AG04449 (cell line): Measurements from ENCODE around the gene PAQR6.
"Not testable (repeated sequence)": the region's sequence is repeated elsewhere in the genome, so short reads cannot be mapped to it uniquely, and the experiment has no call there.

Experiments used
- CTCF ChIA-PET: fragments of 350-600 bp; formaldehyde crosslinking; extraction: SDS; loops from one replicate; lab custom pipeline; 2021; ENCODE audit warnings: antibody characterized with exemption; lab: Yijun Ruan, JAX
- POLR2A ChIA-PET: fragments of 400-600, 350-600 bp; formaldehyde crosslinking; extraction: SDS; loops from one replicate; lab custom pipeline; 2020; ENCODE audit warnings: antibody characterized with exemption, inconsistent platforms; lab: Yijun Ruan, JAX
- DNase-seq: peaks from one replicate; pipeline ENCODE4 v3.0.0-alpha.2; 2010; ENCODE audit warnings: low read depth, low spot score
- H3K4me3 ChIP-seq: 2 replicates; pipeline ENCODE4 v1.5.1; 2011; ENCODE audit warnings: low read depth, mild to moderate bottlenecking, control low read depth, low read length
- TF ChIP-seq, protein P1 (sequence below): IDR thresholded peaks from one replicate; pipeline ENCODE4 v1.5.1; 2011; ENCODE audit warnings: mild to moderate bottlenecking, moderate library complexity, low read length, control low read depth, inconsistent platforms; ENCODE audit not compliant: insufficient read depth; ENCODE audit errors: missing control alignments

Gene PAQR6

DNA sequence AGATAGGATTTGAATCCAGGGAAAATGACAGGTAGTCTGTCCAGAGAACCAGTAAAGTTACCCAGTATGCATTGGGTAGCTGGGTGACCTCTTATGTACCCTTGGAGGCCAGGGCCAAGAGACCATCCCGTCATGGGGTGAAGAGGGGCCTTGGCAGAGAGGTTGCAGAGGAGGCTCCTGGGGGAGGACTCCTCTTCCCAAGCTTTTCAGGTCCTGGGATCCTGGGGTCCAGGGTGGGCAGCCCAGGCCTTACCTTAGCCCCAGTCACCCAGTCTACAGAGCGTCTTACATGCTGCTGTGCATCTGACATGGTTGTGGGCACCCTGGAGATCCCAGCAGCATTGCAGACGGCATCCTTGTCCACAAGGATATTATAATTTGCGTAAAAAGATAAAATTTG, 21.1 kb downstream of the PAQR6 start:
- POLR2A ChIA-PET: no interaction called here

GRCh38 chr1:156226116-156226538, 21.7 kb downstream of the PAQR6 start:
- H3K4me3 ChIP-seq: no peak overlapping the region
- no peak for DNase-seq
- ChIA-PET POLR2A (no interaction called here), CTCF (interaction anchor here (0.9 to 14.6 kb wide), 28 partner anchors 8 to 222 kb away, joined by 3 to 340 read pairs (median 10); partner anchors contain the start of genes PMF1, SEMA4A, SLC25A44 and SMG5)
- TF ChIP-seq, protein P1, sequence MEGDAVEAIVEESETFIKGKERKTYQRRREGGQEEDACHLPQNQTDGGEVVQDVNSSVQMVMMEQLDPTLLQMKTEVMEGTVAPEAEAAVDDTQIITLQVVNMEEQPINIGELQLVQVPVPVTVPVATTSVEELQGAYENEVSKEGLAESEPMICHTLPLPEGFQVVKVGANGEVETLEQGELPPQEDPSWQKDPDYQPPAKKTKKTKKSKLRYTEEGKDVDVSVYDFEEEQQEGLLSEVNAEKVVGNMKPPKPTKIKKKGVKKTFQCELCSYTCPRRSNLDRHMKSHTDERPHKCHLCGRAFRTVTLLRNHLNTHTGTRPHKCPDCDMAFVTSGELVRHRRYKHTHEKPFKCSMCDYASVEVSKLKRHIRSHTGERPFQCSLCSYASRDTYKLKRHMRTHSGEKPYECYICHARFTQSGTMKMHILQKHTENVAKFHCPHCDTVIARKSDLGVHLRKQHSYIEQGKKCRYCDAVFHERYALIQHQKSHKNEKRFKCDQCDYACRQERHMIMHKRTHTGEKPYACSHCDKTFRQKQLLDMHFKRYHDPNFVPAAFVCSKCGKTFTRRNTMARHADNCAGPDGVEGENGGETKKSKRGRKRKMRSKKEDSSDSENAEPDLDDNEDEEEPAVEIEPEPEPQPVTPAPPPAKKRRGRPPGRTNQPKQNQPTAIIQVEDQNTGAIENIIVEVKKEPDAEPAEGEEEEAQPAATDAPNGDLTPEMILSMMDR: no peak

More for the DNA sequence above, 21.1 kb downstream of the PAQR6 start:
- TF ChIP-seq, protein P1: no peak
- CTCF ChIA-PET: interaction anchor here (0.9 to 14.6 kb wide), 15 partner anchors 9 to 222 kb away, joined by 3 to 340 read pairs (median 14); partner anchors contain the start of genes SEMA4A and TMEM79
- no peak for DNase-seq
- no peak overlapping the region for H3K4me3 ChIP-seq

DNA sequence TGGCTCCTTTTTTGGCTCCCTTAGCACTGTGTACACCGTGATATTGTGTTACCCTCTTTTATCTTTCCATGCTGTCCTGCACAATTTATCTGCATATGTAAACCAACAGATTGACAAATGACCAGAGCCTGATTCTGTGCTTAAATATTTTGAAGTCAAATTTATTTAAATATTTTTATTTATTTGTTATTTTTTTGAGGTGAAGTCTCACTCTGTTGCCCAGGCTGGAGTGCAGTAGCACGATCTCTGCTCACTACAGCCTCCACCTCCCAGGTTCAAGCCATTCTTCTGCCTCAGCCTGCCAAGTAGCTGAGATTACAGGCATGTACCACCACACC, 22.2 kb downstream of the PAQR6 start:
- ChIA-PET CTCF (interaction anchor here (0.6 to 14.6 kb wide), 41 partner anchors 8 to 221 kb away, joined by 3 to 340 read pairs (median 7); partner anchors contain the start of genes BGLAP, PMF1, SEMA4A and SLC25A44), POLR2A (interaction anchor here (1.0 kb wide), 1 partner anchor 74 kb away, joined by 4 read pairs; no protein-coding TSS in a partner anchor)
- TF ChIP-seq, protein P1: no peak
- DNase-seq: no peak
- no peak overlapping the region for H3K4me3 ChIP-seq

DNA sequence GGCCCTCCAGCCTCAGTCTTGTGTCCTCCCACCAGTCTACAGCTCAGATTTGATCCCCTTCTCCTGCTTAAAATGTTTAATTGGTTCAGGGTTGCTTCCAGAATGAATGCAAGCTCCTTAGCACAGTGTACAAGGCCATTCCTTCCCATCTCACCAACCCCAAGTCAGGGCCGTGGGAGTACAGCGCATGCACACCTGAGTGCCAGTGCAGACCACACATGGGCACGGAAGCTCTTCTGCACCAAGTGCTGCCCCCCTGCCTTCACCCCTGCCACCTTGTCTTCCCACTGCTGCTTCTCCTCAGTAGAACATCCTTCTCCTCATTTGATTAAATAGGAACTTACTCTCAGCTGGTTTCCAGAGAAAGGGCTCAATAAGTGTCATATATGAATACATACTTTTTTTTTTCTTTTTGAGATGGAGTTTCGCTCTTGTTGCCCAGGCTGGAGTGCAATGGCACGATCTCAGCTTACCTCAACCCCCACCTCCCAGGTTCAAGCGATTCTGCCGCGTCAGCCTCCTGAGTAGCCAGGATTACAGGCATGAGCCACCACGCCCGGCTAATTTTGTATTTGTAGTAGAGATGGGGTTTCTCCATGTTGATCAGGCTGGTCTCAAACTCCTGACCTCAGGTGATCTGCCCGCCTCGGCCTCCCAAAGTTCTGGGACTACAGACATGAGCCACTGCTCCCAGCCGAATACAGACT, 25.7 kb downstream of the PAQR6 start:
- TF ChIP-seq, protein P1: no peak
- CTCF ChIA-PET: interaction anchor here (0.8 to 14.6 kb wide), 9 partner anchors 10 to 138 kb away, joined by 3 to 340 read pairs (median 3); no protein-coding TSS in a partner anchor
- POLR2A ChIA-PET: interaction anchor here (1.1 kb wide), 1 partner anchor 9 kb away, joined by 4 read pairs; the partner anchor contains the start of gene PMF1
- H3K4me3 ChIP-seq: no peak overlapping the region
- no peak for DNase-seq

DNA sequence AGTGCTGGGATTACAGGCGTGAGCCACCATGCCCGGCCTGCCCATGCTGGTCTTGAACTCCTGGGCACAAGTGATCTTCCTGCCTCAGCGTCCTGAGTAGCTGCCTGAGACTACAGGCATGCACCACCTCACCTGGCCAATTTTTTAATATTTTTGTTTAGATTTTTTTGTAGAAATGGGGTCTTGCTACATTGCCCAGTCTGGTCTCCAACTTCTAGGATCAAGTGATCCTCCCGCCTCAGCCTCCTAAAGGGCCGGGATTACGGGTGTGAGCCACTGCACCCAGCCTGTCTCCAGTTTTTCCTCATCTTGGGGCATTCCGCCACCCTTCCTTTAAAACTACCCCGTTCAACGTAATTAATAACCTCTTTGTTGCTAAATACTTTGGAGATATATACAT, 27.6 kb downstream of the PAQR6 start:
- no peak for DNase-seq
- TF ChIP-seq, protein P1: no peak
- CTCF ChIA-PET: interaction anchor here (1.7 to 14.6 kb wide), 2 partner anchors 78 to 127 kb away, joined by 4 to 340 read pairs; no protein-coding TSS in a partner anchor
- POLR2A ChIA-PET: no interaction called here
- no peak overlapping the region for H3K4me3 ChIP-seq

GRCh38 chr1:156217871-156218270, 30.0 kb downstream of the PAQR6 start:
- no peak overlapping the region for H3K4me3 ChIP-seq
- ChIA-PET CTCF (interaction anchor here (0.9 to 14.6 kb wide), 5 partner anchors 9 to 125 kb away, joined by 3 to 340 read pairs (median 4); no protein-coding TSS in a partner anchor), POLR2A (no interaction called here)
- TF ChIP-seq, protein P1: no peak
- DNase-seq: no peak

GRCh38 chr1:156216361-156217086, 31.3 kb downstream of the PAQR6 start:
- CTCF ChIA-PET, POLR2A ChIA-PET, H3K4me3 ChIP-seq: not testable (repeated sequence)

More at GRCh38 chr1:156216361-156217086, 31.3 kb downstream of the PAQR6 start:
- not testable (repeated sequence) for DNase-seq
